GM19238 (cell line): ENCODE data around the gene BRD9.
"Not testable (repeated sequence)": the region's sequence is repeated elsewhere in the genome, so short reads cannot be mapped to it uniquely, and the experiment has no call there.

Source experiments
- DNase-seq: peaks from one replicate; pipeline ENCODE4 v3.0.0; 2011; ENCODE audit warnings: low spot score; ENCODE audit not compliant: insufficient read length

The BRD9 gene

DNA sequence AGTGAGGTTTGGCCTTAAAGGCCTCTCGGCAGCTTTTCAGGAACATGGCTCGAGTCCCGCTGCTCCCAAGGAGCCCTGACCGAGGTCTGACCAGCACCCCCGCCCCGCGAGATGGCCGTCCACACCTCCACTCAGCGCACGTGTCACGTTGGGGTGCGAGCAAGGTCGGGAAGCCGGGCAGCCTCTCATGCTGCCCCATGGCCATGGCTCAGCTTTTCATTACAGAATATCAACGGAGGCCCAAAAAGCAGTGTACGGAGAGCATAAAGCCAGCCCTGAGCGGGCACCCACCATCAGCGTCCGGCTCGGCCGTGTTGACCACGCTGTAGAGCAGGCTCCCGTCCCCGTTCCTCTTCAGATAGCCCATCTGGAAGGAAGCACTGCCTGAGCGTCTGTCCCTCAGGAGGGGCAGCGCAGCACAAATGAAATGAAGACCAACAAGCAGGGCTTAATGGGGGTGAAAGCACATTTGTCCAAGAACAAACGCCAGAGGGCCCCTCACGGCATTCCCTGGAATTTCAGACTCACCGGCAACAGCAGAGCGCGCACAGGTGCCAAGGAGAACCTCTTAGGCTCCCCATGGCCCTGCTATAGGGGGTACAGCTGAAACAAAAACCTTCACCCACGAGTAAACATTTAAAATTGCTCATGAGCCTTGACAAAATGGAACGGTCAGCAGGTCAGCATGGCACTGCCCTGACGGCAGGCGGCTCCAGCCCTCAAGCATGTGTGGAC is 11.6 kb downstream of the BRD9 start:
- DNase-seq, result no peak

DNA sequence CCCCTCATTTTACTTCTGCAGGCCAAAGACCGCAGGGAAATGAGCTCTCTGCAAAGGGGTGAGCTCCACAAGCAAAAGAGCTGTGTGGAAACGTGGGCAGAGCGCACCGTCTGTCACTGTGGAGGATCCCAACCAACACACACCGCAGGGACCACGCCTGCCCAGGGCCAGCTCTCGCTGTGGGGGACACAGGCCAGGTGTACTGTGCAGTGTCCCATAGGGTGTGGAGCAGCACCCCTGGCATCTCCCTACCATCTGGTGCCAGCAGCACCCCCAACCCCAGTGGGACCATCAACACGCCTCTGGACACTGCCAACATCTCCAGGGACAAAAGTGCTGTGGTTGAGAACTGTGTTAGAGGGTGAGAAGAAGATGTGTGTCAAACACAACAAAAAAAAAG is 13.9 kb downstream of the BRD9 start:
- not testable (repeated sequence) for DNase-seq

DNA sequence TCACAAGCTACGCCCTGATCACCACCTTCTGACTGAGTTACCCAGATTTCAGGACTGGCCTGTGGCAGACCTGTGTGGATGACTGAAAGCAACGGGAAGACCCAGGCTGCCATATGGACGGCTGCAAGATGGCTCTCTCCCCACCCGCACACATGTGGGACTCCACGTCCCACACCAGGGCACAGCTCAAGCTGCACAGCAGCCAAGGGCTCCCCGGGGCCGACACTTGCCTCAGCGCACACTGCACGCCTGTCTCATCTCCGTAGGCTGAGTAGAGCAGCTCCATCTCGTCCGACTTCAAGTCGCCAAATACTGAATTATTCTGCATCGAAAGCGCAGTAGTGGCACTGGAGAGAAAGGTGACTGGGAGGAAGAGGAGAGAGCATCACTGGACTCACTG is 14.5 kb downstream of the BRD9 start:
- DNase-seq, result no peak

DNA sequence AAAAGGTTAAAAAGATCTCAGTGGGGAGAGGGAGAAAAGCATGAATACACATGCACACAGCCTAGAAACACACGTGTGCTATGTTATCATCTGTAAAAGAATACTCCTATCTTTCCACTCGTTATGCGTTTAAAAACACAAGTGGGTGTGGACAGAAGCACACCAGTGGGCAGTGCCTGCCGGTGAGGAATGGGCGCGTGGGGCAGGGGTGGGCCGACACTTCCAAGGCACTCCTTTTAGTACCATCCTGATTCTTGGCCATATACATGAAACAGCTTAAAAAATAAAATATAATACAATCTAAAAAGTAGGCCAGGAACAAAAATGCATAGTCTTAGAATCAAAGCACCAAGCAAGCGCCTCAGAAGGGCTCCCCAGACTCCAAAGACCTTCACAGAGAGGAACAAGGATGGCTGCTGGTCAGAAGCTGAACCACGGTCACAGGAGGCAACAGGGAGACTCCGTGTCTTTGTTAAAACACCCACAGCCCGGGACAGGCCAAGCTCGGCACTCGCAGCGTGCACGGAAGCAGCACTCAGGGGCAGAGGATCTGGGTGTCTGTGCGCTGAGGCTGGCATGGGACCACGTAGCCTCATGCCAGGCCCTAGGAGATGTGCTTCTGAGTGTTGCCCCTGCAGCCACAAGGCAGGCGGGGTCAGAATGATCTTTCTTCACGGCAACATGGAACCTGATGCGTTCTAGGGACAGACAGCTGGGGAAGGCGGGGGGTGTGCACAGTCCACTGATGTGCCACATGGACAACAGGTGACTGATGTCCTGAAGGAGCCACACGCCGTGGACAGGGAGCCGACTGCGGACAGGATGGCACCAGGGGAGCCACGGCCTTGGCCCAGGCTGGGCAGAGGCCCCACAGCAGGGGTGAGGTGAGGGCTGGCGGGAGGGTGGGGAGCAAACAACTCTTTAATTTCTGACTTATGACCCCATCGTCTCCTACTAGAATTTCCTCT is 15.9 kb downstream of the BRD9 start:
- DNase-seq, result no peak

DNA sequence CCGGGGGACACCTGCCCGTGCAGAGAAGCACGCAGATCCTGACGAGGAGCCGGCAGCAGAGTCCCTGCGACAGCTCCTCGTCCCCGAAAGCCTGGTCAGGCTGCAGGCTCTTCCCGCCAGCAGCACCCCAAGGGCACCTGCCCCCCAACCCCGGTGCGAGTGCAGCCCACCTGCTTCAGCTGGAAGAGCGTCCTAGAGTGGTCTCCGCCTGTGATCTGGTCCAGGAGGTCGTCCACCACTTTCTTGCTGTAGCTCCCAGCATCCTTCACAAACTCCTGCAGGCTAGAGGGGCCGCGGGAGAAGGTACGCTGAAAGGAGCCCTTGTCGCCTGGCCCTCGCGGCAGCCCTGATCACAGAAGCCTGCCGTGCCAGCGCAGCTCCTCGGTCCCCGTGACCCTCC is 16.7 kb downstream of the BRD9 start:
- DNase-seq, result no peak

DNA sequence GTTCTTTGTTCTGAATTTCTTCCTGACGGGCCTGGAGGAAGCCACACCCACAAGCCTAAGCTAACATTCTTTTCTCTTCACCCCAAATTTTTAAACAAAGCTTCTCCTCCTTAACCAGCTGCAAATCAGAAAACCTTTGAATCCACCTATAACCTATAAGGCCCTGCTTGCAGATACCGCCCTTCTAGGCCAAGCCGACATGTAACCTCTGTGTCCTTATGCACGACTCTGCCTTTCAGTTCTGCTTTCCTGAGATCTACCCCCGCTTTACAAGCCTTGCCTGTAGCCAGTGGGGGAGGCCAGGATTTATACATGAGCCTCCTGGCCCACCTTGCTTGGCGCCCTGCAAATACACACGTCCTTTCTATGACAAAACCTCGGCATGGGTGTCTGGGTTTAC is 19.3 kb downstream of the BRD9 start:
- DNase-seq, result no peak

DNA sequence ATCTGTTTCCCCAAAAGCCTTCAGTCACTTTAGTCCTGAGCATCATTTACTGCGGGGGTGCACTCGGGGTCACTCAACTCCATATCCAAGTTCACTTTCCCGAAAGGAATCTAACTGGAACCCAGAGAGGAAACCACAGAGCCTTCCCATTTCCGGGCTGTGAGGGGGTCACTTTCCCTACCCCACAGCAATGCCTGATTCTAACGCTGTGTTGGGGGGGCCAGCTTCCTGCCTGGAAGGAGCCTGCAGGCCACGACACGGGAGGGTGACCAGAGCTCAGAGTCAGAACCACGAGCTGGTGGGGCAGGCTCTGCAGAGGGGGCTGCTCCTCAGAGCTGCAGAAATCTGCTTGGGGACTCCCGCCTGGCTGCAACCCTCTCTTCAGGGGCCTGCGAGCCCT is 20.3 kb downstream of the BRD9 start:
- no peak for DNase-seq

DNA sequence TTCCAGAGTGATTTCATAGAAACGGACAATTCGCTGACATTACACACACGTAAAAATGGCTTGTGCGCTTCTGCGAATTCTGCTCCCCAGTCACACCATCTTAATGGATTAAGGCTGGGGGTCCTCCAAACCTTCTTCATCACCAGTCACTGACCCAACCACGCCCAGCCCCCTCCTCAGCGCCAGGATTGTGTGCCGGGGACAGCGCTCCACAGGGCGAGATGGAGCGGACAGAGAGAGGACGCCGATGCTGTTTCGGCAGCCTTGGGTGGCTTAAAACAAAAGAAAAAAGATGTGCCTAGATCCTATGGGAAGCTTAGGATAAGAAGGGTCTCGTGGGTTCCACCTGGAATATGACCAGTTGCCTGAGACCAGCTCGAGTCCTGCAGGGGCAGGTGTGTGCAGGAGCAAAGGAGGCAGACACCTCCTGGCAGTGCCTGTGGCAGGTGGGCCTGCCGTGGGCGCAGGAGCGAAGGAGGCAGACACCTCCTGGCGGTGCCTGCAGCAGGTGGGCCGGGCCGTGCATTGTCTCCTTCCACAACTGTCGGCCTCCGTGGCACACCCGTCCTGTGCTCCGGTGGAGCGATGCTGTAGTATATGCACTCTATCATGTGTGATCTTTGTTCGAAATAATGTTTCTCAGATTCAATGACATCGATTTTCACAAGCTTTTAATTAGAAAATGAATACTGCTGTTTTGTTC is 20.9 kb downstream of the BRD9 start:
- no peak for DNase-seq

DNA sequence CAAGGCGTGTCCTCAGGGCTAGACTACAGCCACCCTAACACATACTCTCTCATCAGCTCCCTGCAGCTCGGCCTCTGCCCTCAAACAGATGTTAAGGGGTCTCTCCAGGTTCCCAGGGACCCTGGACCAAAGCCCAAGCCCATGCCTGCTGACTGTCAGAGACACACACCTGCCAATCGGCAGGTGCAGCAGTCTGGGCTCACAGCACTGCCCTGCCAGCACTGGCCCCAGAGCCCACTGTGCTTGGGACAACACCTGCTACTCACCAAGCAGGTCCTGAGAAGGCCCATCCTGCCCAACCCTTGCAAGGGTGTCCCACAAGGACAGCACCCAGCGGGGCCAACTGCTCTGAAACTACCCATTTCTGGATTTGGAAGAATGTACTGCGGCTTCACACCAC is 21.6 kb downstream of the BRD9 start:
- DNase-seq, result no peak

DNA sequence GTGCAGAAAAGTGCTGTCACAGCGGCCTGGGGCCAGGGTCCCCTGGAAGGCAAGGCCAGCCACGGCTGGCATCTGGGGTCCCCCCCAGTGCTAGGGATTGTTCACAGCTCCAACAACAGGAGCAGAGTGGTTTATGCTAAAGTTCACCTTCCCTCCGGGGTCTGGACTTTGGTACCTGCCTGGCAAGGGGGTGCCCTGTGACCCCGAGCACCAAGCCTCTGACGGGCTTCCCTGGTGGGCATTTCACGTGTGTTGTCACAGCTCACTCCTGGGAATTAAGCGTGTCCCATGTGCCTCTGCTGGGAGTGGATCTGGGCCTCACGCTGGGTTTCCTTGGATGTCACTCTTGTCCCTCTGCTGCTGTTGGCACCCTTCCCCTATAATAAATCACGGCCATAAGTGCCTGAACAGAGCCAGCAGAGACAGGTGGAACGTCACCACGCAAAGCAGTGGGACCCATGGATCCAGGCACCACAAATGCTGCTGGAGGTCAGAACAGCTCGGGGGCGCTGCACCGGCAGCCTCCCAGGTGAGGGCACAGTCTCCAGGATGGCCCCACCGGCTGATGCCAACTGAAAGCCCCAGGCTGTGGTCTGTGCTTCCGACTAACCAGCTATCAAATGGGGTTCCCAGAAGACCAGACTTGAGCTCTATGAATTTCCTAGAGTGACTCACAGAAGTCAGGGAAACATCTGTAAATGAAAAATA is 24.0 kb downstream of the BRD9 start:
- DNase-seq, result no peak

DNA sequence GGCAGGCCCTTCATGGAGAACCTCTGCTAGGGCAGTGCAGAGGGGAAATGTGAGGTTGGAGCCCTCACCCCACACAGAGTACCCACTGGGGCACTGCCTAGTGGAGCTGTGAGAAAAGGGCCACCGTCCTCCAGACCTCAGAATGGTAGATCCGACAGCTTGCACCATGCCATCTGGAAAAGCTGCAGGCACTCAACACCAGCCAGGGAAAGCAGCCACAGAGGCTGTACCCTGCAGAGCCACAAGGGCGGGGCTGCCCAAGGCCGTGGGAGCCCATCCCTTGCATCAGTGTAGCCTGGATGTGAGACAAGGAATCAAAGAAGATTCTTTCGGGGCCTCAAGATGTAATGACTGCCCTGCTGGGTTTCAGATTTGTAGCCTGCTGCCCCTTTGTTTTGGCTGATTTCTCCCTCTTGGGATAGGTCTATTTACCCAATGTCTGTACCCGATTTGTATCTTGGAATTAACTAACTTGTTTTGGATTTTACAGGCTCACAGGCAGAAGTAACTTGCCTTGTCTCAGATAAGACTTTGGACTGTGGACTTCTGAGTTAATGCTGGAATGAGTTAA is 25.2 kb downstream of the BRD9 start:
- DNase-seq, result no peak

DNA sequence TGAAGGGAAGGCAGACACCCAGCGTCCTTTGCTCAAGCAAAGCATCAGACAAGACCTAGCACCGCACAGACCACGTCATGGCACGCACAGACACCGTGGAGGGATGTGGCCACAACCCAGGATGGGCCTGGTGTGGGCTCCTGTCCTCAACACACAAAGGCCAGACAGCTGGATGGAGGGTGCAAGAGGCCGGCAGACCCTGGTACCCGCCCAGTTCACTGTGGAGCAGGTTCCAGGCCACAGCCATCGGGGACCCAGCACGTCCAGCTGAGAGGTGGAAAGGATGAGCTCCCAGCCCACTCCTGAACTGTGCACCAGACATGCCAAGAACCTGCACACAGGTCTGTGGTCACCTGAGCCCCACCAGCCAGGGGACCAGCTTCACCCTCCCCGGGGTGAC is 26.8 kb downstream of the BRD9 start:
- no peak for DNase-seq

DNA sequence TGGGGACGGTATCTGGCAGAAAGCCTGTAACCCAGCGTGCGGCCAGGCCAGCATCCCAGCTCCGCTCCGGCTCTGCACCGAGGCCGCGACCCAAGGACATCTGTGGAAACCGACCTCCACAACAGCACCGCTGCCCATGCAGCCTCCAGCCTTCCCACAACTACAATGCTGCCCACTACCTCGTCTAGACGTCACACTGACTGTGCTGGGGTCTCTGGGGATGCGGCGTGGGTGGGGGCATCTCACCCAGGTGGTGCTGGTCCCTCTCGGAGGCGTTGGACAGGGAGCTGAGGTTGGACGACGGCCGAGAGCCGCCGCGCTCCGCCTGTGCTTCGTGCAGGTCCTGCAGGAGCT is 27.5 kb downstream of the BRD9 start:
- DNase-seq, result no peak

DNA sequence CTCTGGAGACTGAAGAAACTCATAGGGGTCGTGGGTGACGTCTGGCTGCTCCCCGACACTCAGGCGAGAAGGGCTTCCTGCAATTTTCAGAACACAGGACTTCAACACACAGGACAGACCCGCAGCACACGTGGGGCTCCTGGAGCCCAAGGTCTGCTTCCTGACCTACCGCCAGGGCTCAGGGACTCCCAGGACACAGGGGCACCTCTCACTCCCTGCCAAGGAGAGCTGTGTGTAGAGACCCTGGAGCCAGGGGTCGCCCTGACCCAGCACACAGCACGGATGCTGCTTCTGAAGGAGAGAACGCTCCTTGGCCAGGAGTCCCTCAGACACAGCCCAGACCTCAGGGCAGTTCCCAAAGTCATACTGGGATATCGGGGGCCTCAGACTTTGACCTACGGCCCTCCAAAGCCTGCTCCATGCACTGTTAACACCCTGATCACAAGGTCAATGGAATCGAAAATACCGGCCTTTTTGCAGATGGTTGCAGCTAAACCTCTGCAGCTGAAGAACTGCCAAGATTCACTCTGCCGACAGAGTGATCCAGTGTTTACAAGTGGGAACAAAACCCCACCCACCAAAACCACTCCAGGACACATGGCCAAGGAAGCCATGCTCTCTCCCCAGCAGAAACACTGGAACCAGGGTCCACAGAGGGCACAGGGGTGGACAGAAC is 28.0 kb downstream of the BRD9 start:
- DNase-seq, result no peak

DNA sequence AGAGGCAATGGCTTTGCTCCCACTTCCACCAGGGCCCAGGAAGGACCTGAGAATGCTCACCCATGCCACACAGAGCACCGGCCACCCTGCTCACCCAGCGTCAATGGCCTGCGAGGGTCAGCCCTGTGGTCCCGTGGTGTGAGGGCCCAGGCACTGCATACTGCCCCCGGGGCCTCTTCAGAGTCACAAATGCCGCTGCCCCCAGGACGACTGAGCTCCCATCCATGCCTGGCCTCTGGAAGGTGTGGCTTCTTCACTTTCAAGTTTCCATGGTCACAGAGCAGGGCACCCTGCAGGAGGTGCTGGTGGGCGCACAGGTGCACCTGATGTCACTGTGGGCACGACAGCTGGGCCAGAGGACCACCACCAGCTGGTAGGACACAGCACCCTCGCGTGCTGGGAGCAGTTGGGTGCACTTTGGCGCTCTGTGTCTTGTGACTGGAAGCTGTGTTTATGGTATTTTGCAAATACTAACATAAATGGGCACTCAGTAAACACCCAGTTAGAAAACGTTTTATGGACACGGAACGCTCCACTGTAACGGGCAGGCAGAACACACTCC is 29.3 kb downstream of the BRD9 start:
- no peak for DNase-seq

DNA sequence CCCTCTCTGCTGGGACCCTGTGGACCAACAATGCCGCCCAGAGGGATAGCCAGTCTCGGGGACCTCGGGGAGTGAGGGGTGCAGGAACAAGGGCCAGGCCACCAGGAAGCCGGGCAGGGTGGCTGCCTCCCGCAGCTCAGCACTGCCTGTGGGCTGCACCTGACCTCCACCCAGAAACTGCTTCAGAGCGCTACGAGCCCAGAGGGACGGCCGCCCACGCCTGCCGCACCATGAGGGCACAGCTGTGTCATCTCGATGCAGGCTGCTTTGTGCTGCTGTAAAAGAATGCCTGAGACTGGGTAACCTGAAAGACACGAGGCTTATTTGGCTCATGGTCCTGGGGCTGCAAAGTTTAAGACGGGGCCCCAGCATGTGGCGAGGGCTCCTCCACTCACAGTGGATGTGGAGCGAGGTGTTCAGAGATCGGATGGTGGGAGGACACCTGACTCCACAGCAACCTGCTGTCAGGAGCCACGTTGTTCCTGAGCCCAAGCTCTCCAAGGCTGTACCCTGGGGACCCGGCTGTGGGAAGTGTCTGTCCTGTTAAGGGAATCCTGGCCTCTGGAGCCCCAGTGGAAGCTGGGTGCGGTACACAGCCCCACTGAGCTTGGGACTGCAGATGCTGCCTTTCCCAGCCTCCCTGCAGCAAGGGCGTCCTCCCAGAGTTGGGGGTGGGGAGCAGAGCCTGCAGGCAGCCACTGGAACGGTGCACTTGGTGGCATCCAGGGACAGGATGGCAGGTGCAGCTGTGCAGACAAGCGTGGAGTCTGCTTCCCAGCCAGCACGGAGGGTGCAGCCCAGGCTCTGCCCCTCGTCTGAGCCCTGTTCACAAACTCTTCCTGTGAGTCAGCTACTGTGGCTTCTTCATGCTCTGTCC is 30.0 kb downstream of the BRD9 start:
- no peak for DNase-seq

DNA sequence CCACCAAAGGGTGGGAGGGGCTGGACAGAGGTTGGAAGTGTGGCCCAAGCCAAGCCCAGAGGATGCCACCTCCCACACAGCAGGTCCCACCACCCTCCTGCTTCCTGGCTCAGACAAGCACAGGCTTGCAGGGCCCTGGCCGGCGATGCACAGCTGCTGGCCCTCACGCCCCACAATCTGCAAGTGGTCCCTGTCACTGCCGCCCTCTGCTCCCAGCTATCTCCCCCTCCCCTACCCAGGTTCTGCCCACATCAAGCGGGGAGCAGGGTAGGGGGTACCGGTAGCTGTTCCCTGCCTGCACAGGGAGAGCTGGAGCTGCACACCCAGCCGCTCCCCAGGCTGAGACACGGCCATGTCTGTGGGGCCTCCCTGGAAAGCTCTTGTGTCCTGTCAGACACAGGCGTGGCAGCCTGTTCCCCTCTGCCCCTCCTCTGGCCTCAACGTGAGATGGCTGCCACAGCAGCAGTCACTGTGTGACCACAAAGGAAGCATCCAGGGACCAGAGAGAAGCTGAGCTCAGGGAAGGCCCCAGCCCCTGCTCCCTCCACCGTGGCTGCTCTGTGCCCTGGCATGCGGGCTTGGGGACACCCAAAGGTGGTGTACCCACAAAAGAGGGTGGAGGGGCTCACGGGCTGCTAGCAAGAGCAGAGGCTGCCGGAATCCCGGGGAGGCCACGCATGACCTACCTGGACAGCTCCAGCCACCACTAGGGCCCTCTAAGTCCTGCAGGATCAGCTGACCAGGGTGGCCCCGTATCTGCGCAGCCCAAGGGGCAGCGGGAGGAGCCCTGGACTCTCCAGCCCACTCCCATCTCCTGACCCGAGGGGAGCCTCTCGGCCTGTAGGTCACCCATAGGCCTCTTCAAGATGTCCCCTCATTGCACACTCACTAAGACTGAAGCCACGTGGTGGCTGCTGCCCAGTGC is 30.9 kb downstream of the BRD9 start:
- no peak for DNase-seq

DNA sequence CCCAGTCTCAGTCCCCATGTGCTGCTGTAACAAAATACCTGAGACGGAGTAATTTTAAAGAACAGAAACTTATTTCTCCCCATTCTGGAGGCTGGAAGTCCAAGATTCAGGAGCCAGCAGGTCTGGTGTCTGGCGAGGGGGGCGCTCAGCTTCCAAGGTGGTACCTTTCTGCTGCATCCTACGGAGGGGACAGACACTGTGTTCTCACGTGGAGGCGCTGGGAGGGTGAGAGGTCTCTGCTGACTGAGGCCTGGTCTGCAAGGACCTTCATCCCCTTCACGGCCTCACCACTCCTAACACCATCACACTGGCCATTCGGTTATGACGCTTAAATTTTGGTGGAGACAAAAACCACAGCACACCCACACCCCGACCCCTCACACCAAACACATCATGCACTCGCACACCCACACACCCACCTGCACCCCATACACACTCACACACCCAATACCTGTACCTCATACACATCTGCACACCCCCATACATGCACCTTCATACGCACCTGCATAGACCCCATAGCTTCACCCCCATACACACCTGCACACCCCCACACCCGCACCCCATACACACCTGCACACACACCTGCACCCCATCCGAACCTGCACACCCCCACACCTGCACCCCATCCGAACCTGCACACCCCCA is 32.0 kb downstream of the BRD9 start:
- no peak for DNase-seq
